Liver (tissue), 9 donors: ENCODE results near the gene NHS. TPM values are rescaled to one million over a fixed set of nuclear protein-coding genes. Genes with fewer than 3 reads are reported as not detected.

Experiments
- DNase-seq: peaks from one replicate; pipeline ENCODE4 v3.0.0-alpha.2; 2017; ENCODE audit warnings: low spot score
- H3K27ac ChIP-seq, 2 donors: one replicate each; pipeline ENCODE4 v1.7.0; 2013; ENCODE audit warnings: inconsistent platforms in 2 of 2, low read length in 2 of 2, control low read depth in 1 of 2, low read depth in 1 of 2, mild to moderate bottlenecking in 1 of 2
- H3K27me3 ChIP-seq, 4 donors: one replicate each; pipeline versions ENCODE4 v1.6.1 to v1.7.0; 2013; ENCODE audit warnings: low read length in 3 of 4, inconsistent platforms in 1 of 4, mild to moderate bottlenecking in 1 of 4, moderate library complexity in 1 of 4; ENCODE audit not compliant: control insufficient read depth in 4 of 4, insufficient read depth in 4 of 4
- H3K36me3 ChIP-seq, 4 donors: one replicate each; pipeline versions ENCODE4 v1.6.1 to v1.7.0; 2013; ENCODE audit warnings: low read length in 3 of 4, mild to moderate bottlenecking in 3 of 4, low read depth in 1 of 4, moderate library complexity in 1 of 4; ENCODE audit not compliant: control insufficient read depth in 4 of 4, insufficient read depth in 3 of 4
- H3K4me1 ChIP-seq, 4 donors: one replicate each; pipeline versions ENCODE4 v1.6.1 to v1.7.0; 2013; ENCODE audit warnings: low read length in 3 of 4, mild to moderate bottlenecking in 3 of 4, moderate library complexity in 1 of 4; ENCODE audit not compliant: control insufficient read depth in 4 of 4, insufficient read depth in 4 of 4
- H3K4me3 ChIP-seq, 3 donors: one replicate each; pipeline versions ENCODE4 v1.6.1 to v1.7.0; 2013; ENCODE audit warnings: low read length in 3 of 3, control low read depth in 1 of 3, low read depth in 1 of 3, mild to moderate bottlenecking in 1 of 3
- H3K9ac ChIP-seq, 2 donors: one replicate each; pipeline ENCODE4 v1.7.0; 2013; ENCODE audit warnings: low read length in 2 of 2, mild to moderate bottlenecking in 2 of 2, moderate library complexity in 2 of 2, control low read depth in 1 of 2, low read depth in 1 of 2
- H3K9me3 ChIP-seq, 4 donors: one replicate each; pipeline versions ENCODE4 v1.6.1 to v1.7.0; 2013; ENCODE audit warnings: low read length in 3 of 4; ENCODE audit not compliant: control insufficient read depth in 4 of 4
- EGR1 ChIP-seq, 2 donors: IDR thresholded peaks; 2 replicates each; pipeline ENCODE4 v1.6.1; 2016 to 2018; ENCODE audit warnings: antibody characterized with exemption in 2 of 2, low read depth in 2 of 2
- FOXA1 ChIP-seq: IDR thresholded peaks from 2 replicates; pipeline ENCODE4 v1.6.1; 2016; ENCODE audit warnings: antibody characterized with exemption
- FOXA2 ChIP-seq: IDR thresholded peaks from 2 replicates; pipeline ENCODE4 v1.6.1; 2016; ENCODE audit warnings: antibody characterized with exemption
- GABPA ChIP-seq, 2 donors: IDR thresholded peaks in 1 of 2; conservative IDR thresholded peaks in 1 of 2; 2 replicates each; pipeline ENCODE4 v1.6.1; 2016; ENCODE audit warnings: antibody characterized with exemption in 2 of 2, mild to moderate bottlenecking in 1 of 2, moderate library complexity in 1 of 2
- HNF4A ChIP-seq, 2 donors: conservative IDR thresholded peaks; 2 replicates each; pipeline ENCODE4 v1.6.1; 2016; ENCODE audit warnings: antibody characterized with exemption in 2 of 2, mild to moderate bottlenecking in 2 of 2
- HNF4G ChIP-seq: IDR thresholded peaks from 2 replicates; pipeline ENCODE4 v1.6.1; 2016; ENCODE audit warnings: antibody characterized with exemption
- JUND ChIP-seq, 2 donors: IDR thresholded peaks; 2 replicates each; pipeline ENCODE4 v1.6.1; 2016; ENCODE audit warnings: antibody characterized with exemption in 2 of 2
- NR2F2 ChIP-seq: IDR thresholded peaks from 2 replicates; pipeline ENCODE4 v1.6.1; 2016; ENCODE audit warnings: antibody characterized with exemption
- RAD21 ChIP-seq, 2 donors: IDR thresholded peaks; 2 replicates each; pipeline ENCODE4 v1.6.1; 2016; ENCODE audit warnings: antibody characterized with exemption in 2 of 2, mild to moderate bottlenecking in 2 of 2
- RXRA ChIP-seq, 2 donors: IDR thresholded peaks; 2 replicates each; pipeline ENCODE4 v1.6.1; 2017 to 2018; ENCODE audit warnings: antibody characterized with exemption in 2 of 2, mild to moderate bottlenecking in 1 of 2
- SP1 ChIP-seq: IDR thresholded peaks from 2 replicates; pipeline ENCODE4 v1.6.1; 2018; ENCODE audit warnings: antibody characterized with exemption, mild to moderate bottlenecking
- TAF1 ChIP-seq: conservative IDR thresholded peaks from 2 replicates; pipeline ENCODE4 v1.6.1; 2016; ENCODE audit warnings: antibody characterized with exemption, mild to moderate bottlenecking
- YY1 ChIP-seq: IDR thresholded peaks from 2 replicates; pipeline ENCODE4 v1.6.1; 2016; ENCODE audit warnings: antibody characterized with exemption, mild to moderate bottlenecking
- polyA plus RNA-seq, 2 donors: library from polyadenylated mRNA; stranded (reverse) in 1 of 2; unstranded in 1 of 2; fragments of 200-250 nt in 1 of 2; fragments of >200 nt in 1 of 2; fragmentation: Nextera tagmentation in 1 of 2; extraction: Ambion mirVana in 1 of 2; gene quantifications; one replicate each; pipeline versions ENCODE4 v1.2.1 to v1.2.3, GENCODE V29; 2013 to 2015
- total RNA-seq, 2 donors: library from RNA; depleted of rRNA; stranded (reverse); fragments of >200 nt; gene quantifications; one replicate each; pipeline ENCODE4 v1.2.3, GENCODE V29; 2014
- TF ChIP-seq, protein P1 (sequence below): IDR thresholded peaks from 2 replicates; pipeline ENCODE4 v1.6.1; 2016; ENCODE audit warnings: antibody characterized with exemption
- TF ChIP-seq, protein P2 (sequence below): IDR thresholded peaks from 2 replicates; pipeline ENCODE4 v1.6.1; 2016; ENCODE audit warnings: antibody characterized with exemption
- TF ChIP-seq, protein P3 (sequence below): IDR thresholded peaks from 2 replicates; pipeline ENCODE4 v1.6.1; 2016; ENCODE audit warnings: antibody characterized with exemption
- TF ChIP-seq, protein P4 (sequence below): IDR thresholded peaks from 2 replicates; pipeline ENCODE4 v1.6.1; 2016; ENCODE audit warnings: antibody characterized with exemption, mild to moderate bottlenecking
- TF ChIP-seq, protein P5 (sequence below): fragments of 150-350 bp; IDR thresholded peaks from 2 replicates; pipeline ENCODE4 v1.5.1; 2017; ENCODE audit warnings: improper control_type of control experiment, low read depth, low read length; ENCODE audit not compliant: missing input control
- donor health status: healthy.
- donor health status: healthy.
- donor health status: healthy.
- donor health status: healthy.
- donor health status: healthy.

The NHS gene
- total and polyA plus RNA-seq, 4 donors, result 0.03 to 0.17 (median 0.10) TPM

DNA sequence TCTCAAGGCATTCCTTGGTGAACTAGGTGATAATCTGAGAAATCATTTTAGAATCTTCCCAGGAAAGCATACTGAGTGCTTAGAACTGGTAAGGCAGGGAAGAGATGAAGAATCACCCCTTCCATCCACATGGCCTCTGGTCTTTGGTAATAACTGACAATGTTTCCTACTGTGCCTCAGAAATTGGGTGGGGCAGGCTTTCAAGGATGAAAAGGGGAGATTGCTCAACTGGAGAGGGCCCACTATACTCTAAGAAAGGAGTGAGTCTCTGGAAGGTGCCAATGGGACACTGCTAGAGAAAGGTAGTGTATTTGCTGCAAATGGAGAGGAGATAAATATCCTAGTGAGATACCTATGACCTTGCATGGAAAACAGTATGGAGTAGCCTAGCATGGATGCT is 227.2 kb downstream of the NHS start:
- no peaks in the 10 kb centered on the region for H3K27me3 ChIP-seq
- TF ChIP-seq, protein P1, sequence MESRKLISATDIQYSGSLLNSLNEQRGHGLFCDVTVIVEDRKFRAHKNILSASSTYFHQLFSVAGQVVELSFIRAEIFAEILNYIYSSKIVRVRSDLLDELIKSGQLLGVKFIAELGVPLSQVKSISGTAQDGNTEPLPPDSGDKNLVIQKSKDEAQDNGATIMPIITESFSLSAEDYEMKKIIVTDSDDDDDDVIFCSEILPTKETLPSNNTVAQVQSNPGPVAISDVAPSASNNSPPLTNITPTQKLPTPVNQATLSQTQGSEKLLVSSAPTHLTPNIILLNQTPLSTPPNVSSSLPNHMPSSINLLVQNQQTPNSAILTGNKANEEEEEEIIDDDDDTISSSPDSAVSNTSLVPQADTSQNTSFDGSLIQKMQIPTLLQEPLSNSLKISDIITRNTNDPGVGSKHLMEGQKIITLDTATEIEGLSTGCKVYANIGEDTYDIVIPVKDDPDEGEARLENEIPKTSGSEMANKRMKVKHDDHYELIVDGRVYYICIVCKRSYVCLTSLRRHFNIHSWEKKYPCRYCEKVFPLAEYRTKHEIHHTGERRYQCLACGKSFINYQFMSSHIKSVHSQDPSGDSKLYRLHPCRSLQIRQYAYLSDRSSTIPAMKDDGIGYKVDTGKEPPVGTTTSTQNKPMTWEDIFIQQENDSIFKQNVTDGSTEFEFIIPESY, result no peak
- TF ChIP-seq, protein P2, sequence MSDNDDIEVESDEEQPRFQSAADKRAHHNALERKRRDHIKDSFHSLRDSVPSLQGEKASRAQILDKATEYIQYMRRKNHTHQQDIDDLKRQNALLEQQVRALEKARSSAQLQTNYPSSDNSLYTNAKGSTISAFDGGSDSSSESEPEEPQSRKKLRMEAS, result no peak
- TF ChIP-seq FOXA1 (no peak), HNF4G (no peak), GABPA (IDR thresholded peaks at IDR 0.05 in 1 of 2, conservative IDR thresholded peaks at IDR 0.05 in 1 of 2) (no peak), RXRA (IDR thresholded peaks at IDR 0.05) (no peak), JUND (IDR thresholded peaks at IDR 0.05) (no peak), HNF4A (conservative IDR thresholded peaks at IDR 0.05) (no peak), FOXA2 (no peak), SP1 (no peak), EGR1 (IDR thresholded peaks at IDR 0.05; ENCODE audit: low read depth in 2 of 2) (no peak), TAF1 (no peak), NR2F2 (no peak), RAD21 (IDR thresholded peaks at IDR 0.05) (no peak), YY1 (no peak)
- TF ChIP-seq, protein P3, sequence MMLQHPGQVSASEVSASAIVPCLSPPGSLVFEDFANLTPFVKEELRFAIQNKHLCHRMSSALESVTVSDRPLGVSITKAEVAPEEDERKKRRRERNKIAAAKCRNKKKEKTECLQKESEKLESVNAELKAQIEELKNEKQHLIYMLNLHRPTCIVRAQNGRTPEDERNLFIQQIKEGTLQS, result no peak
- TF ChIP-seq, protein P4, sequence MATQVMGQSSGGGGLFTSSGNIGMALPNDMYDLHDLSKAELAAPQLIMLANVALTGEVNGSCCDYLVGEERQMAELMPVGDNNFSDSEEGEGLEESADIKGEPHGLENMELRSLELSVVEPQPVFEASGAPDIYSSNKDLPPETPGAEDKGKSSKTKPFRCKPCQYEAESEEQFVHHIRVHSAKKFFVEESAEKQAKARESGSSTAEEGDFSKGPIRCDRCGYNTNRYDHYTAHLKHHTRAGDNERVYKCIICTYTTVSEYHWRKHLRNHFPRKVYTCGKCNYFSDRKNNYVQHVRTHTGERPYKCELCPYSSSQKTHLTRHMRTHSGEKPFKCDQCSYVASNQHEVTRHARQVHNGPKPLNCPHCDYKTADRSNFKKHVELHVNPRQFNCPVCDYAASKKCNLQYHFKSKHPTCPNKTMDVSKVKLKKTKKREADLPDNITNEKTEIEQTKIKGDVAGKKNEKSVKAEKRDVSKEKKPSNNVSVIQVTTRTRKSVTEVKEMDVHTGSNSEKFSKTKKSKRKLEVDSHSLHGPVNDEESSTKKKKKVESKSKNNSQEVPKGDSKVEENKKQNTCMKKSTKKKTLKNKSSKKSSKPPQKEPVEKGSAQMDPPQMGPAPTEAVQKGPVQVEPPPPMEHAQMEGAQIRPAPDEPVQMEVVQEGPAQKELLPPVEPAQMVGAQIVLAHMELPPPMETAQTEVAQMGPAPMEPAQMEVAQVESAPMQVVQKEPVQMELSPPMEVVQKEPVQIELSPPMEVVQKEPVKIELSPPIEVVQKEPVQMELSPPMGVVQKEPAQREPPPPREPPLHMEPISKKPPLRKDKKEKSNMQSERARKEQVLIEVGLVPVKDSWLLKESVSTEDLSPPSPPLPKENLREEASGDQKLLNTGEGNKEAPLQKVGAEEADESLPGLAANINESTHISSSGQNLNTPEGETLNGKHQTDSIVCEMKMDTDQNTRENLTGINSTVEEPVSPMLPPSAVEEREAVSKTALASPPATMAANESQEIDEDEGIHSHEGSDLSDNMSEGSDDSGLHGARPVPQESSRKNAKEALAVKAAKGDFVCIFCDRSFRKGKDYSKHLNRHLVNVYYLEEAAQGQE, result no peak
- TF ChIP-seq, protein P5, sequence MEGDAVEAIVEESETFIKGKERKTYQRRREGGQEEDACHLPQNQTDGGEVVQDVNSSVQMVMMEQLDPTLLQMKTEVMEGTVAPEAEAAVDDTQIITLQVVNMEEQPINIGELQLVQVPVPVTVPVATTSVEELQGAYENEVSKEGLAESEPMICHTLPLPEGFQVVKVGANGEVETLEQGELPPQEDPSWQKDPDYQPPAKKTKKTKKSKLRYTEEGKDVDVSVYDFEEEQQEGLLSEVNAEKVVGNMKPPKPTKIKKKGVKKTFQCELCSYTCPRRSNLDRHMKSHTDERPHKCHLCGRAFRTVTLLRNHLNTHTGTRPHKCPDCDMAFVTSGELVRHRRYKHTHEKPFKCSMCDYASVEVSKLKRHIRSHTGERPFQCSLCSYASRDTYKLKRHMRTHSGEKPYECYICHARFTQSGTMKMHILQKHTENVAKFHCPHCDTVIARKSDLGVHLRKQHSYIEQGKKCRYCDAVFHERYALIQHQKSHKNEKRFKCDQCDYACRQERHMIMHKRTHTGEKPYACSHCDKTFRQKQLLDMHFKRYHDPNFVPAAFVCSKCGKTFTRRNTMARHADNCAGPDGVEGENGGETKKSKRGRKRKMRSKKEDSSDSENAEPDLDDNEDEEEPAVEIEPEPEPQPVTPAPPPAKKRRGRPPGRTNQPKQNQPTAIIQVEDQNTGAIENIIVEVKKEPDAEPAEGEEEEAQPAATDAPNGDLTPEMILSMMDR, result no peak
- H3K9me3 ChIP-seq, result no peaks in the 10 kb centered on the region
- no peak overlapping the region for H3K27ac ChIP-seq
- H3K4me3 ChIP-seq, result no peak overlapping the region
- H3K36me3 ChIP-seq, result no peaks in the 10 kb centered on the region
- H3K9ac ChIP-seq, result no peak overlapping the region
- H3K4me1 ChIP-seq, result peaks cover 0 to 9% (median 5%) of the 10 kb centered on the region in 4 donors
- DNase-seq, result no peak
